Transverse colon (tissue), 4 donors: Measurements from ENCODE around the gene TEAD4. TPM values are rescaled to one million over a fixed set of nuclear protein-coding genes. Genes with fewer than 3 reads are reported as not detected.

Experiments
- DNase-seq: peaks from one replicate; pipeline ENCODE4 v3.0.0-alpha.2; 2019
- H3K27ac ChIP-seq, 4 donors: fragments of 200-600 bp; sonication (generic); 2 replicates each; pipeline ENCODE4 v1.5.1; 2016 to 2018; ENCODE audit warnings: inconsistent platforms in 4 of 4
- H3K27me3 ChIP-seq: fragments of 200-600 bp; sonication (generic); 2 replicates; pipeline ENCODE4 v1.5.1; 2017; ENCODE audit warnings: inconsistent platforms
- H3K36me3 ChIP-seq, 4 donors: fragments of 200-600 bp; sonication (generic); 2 replicates each; pipeline ENCODE4 v1.5.1; 2017 to 2019; ENCODE audit warnings: inconsistent platforms in 4 of 4
- H3K4me1 ChIP-seq, 4 donors: fragments of 200-600 bp; sonication (generic); 2 replicates each; pipeline ENCODE4 v1.5.1; 2017 to 2020; ENCODE audit warnings: inconsistent platforms in 4 of 4
- H3K4me3 ChIP-seq, 4 donors: fragments of 200-600 bp; sonication (generic); 1 replicate in 1 of 4; 2 replicates in 3 of 4; pipeline versions ENCODE4 v1.5.1 to v1.6.1; 2017 to 2019; ENCODE audit warnings: inconsistent platforms in 4 of 4
- H3K9me3 ChIP-seq, 2 donors: fragments of 200-600 bp; sonication (generic); 2 replicates each; pipeline ENCODE4 v1.5.1; 2017 to 2019; ENCODE audit warnings: inconsistent platforms in 2 of 2
- EP300 ChIP-seq: sonication (generic); formaldehyde crosslinking; IDR thresholded peaks from one replicate; pipeline ENCODE4 v1.6.1; 2017; ENCODE audit warnings: antibody characterized with exemption, low read depth
- POLR2A ChIP-seq: fragments of 450-650 bp; IDR thresholded peaks from one replicate; pipeline ENCODE4 v1.6.1; 2016; ENCODE audit warnings: antibody characterized with exemption, mild to moderate bottlenecking, moderate library complexity
- POLR2AphosphoS5 ChIP-seq, 3 donors: sonication (generic); formaldehyde crosslinking; IDR thresholded peaks; one replicate each; pipeline ENCODE4 v1.6.1; 2016; ENCODE audit warnings: antibody characterized with exemption in 3 of 3
- WGBS, 2 donors: methylation state at CpG; one replicate each; pipeline ENCODE4 v1.1.5; 2018; ENCODE audit warnings: low coverage in 1 of 2; 5-methylcytosine and 5-hydroxymethylcytosine counted together
- in situ Hi-C, 4 donors: fragments of 200-750 bp; cut with MboI; loops; one replicate each; pipeline versions ENCODE4 v1.15.0 to v1.15.1; 2017; ENCODE audit warnings: low sequenced_read_pairs in 3 of 4, low pct_ligation_motif_present in 1 of 4, low pct_unique_long_range_greater_than_20kb in 1 of 4
- intact Hi-C: fragments of 100-400 bp; cut with DNase I; formaldehyde crosslinking; loops from one replicate; pipeline ENCODE4 v1.15.1; 2023; ENCODE audit warnings: low total_unique reads
- total RNA-seq, 4 donors: library from RNA; depleted of rRNA; stranded (reverse); fragments of >200 nt; gene quantifications; one replicate each; pipeline ENCODE4 v1.1.0, GENCODE V29; 2016
- TF ChIP-seq, protein P1 (sequence below), 5 experiments: fragments of 200-600 bp in 3 of 5; fragments of 450-650 bp in 2 of 5; sonication (generic) in 3 of 5; IDR thresholded peaks; 1 replicate in 2 of 5; 2 replicates in 3 of 5; pipeline ENCODE4 v1.5.1; 2016 to 2017; ENCODE audit warnings: antibody characterized with exemption in 5 of 5, inconsistent platforms in 3 of 5, mild to moderate bottlenecking in 2 of 5, moderate library complexity in 1 of 5

The TEAD4 gene
- total RNA-seq, 4 donors from 2014 or later, result 4.2 to 29.7 (median 6.3) TPM

DNA sequence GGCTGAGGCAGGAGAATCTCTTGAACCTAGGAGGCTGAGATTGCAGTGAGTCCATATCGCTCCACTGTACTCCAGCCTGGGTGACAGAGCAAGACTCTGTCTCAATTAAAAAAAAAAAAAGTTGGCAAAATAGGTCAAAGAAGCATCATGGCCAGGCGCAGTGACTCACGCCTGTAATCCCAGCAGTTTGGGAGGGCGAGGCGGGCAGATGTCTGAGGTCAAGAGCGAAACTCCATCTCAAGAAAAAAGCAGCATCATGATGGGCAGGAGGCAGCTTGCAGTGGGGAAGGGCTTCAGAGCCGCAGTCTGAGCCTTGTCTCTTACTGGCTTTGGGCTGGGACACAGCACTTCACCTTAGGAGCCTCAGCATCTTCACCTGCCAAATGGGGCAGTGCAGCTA is 21.4 kb downstream of the TEAD4 start:
- Histone ChIP-seq H3K4me3 (no peak overlapping the region), H3K36me3 (no peaks in the 10 kb centered on the region), H3K27me3 (no peaks in the 10 kb centered on the region), H3K27ac (no peak overlapping the region), H3K4me1 (no peaks in the 10 kb centered on the region), H3K9me3 (no peaks in the 10 kb centered on the region)
- DNase-seq, result no peak
- TF ChIP-seq EP300, result no peak
- TF ChIP-seq POLR2AphosphoS5 (IDR thresholded peaks at IDR 0.05), result no peak
- TF ChIP-seq, protein P1, sequence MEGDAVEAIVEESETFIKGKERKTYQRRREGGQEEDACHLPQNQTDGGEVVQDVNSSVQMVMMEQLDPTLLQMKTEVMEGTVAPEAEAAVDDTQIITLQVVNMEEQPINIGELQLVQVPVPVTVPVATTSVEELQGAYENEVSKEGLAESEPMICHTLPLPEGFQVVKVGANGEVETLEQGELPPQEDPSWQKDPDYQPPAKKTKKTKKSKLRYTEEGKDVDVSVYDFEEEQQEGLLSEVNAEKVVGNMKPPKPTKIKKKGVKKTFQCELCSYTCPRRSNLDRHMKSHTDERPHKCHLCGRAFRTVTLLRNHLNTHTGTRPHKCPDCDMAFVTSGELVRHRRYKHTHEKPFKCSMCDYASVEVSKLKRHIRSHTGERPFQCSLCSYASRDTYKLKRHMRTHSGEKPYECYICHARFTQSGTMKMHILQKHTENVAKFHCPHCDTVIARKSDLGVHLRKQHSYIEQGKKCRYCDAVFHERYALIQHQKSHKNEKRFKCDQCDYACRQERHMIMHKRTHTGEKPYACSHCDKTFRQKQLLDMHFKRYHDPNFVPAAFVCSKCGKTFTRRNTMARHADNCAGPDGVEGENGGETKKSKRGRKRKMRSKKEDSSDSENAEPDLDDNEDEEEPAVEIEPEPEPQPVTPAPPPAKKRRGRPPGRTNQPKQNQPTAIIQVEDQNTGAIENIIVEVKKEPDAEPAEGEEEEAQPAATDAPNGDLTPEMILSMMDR (IDR thresholded peaks at IDR 0.05), result no peak
- TF ChIP-seq POLR2A, result no peak
- WGBS, 2 donors, result 79 to 84% methylated on average over 6 to 7 of the region's 7 CpGs
- in situ Hi-C loops (no loop called here), intact Hi-C loops (no loop called here)

DNA sequence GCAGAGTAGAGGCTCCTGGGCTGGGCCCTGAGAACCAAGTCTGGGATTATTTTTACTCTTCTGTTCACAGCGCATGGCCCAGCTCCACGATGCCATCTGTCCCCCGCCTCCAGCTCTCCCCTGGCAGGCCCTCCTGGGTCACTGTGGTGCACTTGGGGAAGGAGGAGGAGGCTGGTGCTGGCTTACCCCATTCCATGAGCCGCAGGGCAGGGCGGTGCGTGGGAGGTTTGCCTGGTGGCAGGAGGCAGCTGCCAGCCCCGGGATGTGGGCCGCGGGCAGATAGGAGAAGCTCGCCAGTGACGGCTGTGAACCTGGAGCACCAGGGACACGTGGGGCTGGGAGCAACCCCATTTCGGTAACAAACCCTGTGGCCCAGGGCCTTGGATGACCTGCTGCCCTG is 23.2 kb downstream of the TEAD4 start:
- no peak overlapping the region for H3K27ac ChIP-seq
- TF ChIP-seq, protein P1 (IDR thresholded peaks at IDR 0.05), result no peak
- TF ChIP-seq EP300, result no peak
- TF ChIP-seq POLR2AphosphoS5 (IDR thresholded peaks at IDR 0.05), result no peak
- TF ChIP-seq POLR2A, result no peak
- in situ Hi-C loops, result no loop called here
- intact Hi-C loops, result no loop called here
- no peak for DNase-seq
- H3K4me1 ChIP-seq, result no peaks in the 10 kb centered on the region
- WGBS, 2 donors, result 95% methylated on average over 13 of the region's 13 CpGs; no CpG with 5 or more reads in 1 of the 2 donors
- no peaks in the 10 kb centered on the region for H3K27me3 ChIP-seq
- H3K36me3 ChIP-seq, result no peaks in the 10 kb centered on the region
- H3K9me3 ChIP-seq, result no peaks in the 10 kb centered on the region
- no peak overlapping the region for H3K4me3 ChIP-seq

DNA sequence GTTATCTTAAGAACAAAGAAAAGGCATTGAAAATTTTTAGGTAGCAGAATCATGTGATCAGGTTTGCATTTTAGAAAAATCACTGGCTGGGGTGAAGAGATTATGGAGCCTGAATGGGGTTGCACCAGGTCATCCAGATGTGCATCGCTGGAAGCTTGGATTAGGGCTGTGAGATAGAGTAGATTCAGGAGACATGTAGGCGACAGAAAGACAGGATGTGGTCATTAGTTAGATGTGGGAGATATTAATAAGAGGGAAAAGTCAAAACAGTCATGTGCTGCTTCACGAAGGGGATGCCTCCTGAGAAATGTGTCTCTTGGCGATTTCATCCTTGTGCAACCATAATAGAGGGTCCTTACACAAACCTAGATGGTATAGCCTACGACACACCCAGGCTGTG is 25.1 kb downstream of the TEAD4 start:
- DNase-seq, result no peak
- Histone ChIP-seq H3K4me1 (no peaks in the 10 kb centered on the region), H3K4me3 (no peak overlapping the region), H3K9me3 (no peaks in the 10 kb centered on the region), H3K36me3 (no peaks in the 10 kb centered on the region), H3K27me3 (no peaks in the 10 kb centered on the region), H3K27ac (no peak overlapping the region)
- 76% methylated on average over 5 of the region's 5 CpGs; no CpG with 5 or more reads in 1 of the 2 donors for WGBS, 2 donors
- intact Hi-C loops (no loop called here), in situ Hi-C loops (no loop called here)
- TF ChIP-seq EP300 (no peak), POLR2A (no peak), POLR2AphosphoS5 (IDR thresholded peaks at IDR 0.05) (no peak)
- TF ChIP-seq, protein P1 (IDR thresholded peaks at IDR 0.05), result no peak

DNA sequence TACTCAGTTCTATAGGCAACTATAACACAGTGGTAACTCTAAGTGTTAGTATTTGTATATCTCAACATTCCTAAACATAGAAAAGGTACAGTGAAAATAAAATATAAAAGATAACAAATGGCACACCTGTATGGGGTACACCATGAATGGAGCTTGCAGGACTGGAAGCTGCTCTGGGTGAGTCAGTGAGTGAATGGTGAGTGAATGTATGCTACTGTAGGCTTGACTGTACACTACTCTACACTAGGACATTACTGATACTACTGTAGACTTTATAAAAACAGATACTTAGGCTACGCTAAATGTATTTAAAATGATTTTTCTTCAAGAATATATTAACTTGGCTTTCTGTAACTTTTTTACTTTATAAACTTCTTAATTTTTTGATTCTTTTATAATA is 25.5 kb downstream of the TEAD4 start:
- H3K9me3 ChIP-seq, result peaks cover 0 to 1% of the 10 kb centered on the region in 2 donors
- 92 to 97% methylated on average over 1 of the region's 1 CpG for WGBS, 2 donors
- intact Hi-C loops, result no loop called here

More for the DNA sequence above, 25.5 kb downstream of the TEAD4 start:
- H3K4me1 ChIP-seq, result no peaks in the 10 kb centered on the region
- no peak overlapping the region for H3K4me3 ChIP-seq
- no peak for TF ChIP-seq POLR2A
- TF ChIP-seq POLR2AphosphoS5 (IDR thresholded peaks at IDR 0.05), result no peak
- TF ChIP-seq, protein P1 (IDR thresholded peaks at IDR 0.05), result no peak
- TF ChIP-seq EP300, result no peak
- no peaks in the 10 kb centered on the region for H3K27me3 ChIP-seq
- H3K27ac ChIP-seq, result no peak overlapping the region
- H3K36me3 ChIP-seq, result no peaks in the 10 kb centered on the region
- in situ Hi-C loops, result no loop called here
- DNase-seq, result no peak
